22Rv1 (cell line): ENCODE results near the gene RFX4.

ENCODE experiments used
- H3K27ac ChIP-seq: fragments of 450-650 bp; 2 replicates; pipeline ENCODE4 v1.5.1; 2017
- CTCF ChIP-seq: fragments of 450-650 bp; IDR thresholded peaks from 2 replicates; pipeline ENCODE4 v1.5.1; 2017; ENCODE audit warnings: mild to moderate bottlenecking
- ZFX ChIP-seq: fragments of 450-650 bp; IDR thresholded peaks from 2 replicates; pipeline ENCODE4 v1.6.1; 2017; ENCODE audit warnings: antibody characterized with exemption, borderline replicate concordance

Gene RFX4

GRCh38 chr12:106692896-106693820 lies 110.4 kb downstream of the RFX4 start:
- TF ChIP-seq CTCF (no peak), ZFX (no peak)
- no peak overlapping the region for H3K27ac ChIP-seq

- TF ChIP-seq CTCF (no peak), ZFX (no peak)
- no peak overlapping the region for H3K27ac ChIP-seq
These were observed 113.3 kb downstream of the RFX4 start for GRCh38 chr12:106696071-106696470.

- no peak overlapping the region for H3K27ac ChIP-seq
- no peak for TF ChIP-seq CTCF
- no peak for TF ChIP-seq ZFX
These were observed 114.0 kb downstream of the RFX4 start for GRCh38 chr12:106696681-106697417.

- no peak overlapping the region for H3K27ac ChIP-seq
- no peak for TF ChIP-seq ZFX
- no peak for TF ChIP-seq CTCF
These were observed 121.3 kb downstream of the RFX4 start for GRCh38 chr12:106704081-106704480.

- no peak overlapping the region for H3K27ac ChIP-seq
- TF ChIP-seq CTCF (no peak), ZFX (no peak)
These were observed 123.2 kb downstream of the RFX4 start for GRCh38 chr12:106705971-106706370.

- no peak for TF ChIP-seq ZFX
- peak; percentile 32 for TF ChIP-seq CTCF
These were observed 126.3 kb downstream of the RFX4 start for GRCh38 chr12:106709068-106709511.

More at GRCh38 chr12:106709068-106709511, 126.3 kb downstream of the RFX4 start:
- no peak overlapping the region for H3K27ac ChIP-seq
